GM18519 (cell line): Measurements from ENCODE around the gene SCGB1C2.
"Not testable (repeated sequence)": the region's sequence is repeated elsewhere in the genome, so short reads cannot be mapped to it uniquely, and the experiment has no call there.

Source experiments
- ATAC-seq: cut with Tn5 transposase; IDR thresholded peaks from one replicate; pipeline ENCODE4 v1.9.1; 2021; ENCODE audit warnings: mild to moderate bottlenecking, moderate library complexity; ENCODE audit not compliant: unreplicated experiment, low FRiP score

Gene SCGB1C2

DNA sequence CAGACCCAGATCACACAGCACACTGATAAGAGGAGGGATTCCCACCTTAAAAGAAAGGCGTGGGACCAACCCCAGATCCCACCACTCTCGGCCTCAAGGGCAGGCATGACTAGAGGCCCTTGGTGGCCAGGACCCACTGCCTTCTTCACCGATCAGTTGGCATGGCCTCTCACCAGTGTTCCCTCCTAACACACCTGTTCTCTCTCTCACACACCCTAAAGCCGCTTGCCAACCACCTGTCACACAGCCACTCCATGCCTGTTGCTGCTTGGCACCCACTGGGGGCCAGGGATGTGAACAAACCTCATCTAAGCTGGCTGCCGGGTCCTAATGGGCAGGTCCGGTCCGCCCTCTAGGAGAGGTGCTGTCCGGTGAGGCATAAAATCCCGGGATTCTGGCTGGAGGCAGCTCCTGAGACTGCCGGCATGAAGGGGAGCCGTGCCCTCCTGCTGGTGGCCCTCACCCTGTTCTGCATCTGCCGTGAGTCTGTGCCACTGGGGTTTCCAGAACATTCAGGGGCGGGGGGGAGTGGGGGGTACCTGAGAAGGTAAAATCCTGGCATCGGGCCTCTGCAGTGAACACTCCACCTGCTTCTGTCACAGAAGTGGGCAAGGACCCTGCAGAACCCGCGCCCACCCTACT, at the start of gene SCGB1C2:
Gene SCGB1C2 (plus strand): TSS at position 404 of the 642 bp plus-strand sequence. CDS start 22 bp downstream, at position 426.
- not testable (repeated sequence) for ATAC-seq

DNA sequence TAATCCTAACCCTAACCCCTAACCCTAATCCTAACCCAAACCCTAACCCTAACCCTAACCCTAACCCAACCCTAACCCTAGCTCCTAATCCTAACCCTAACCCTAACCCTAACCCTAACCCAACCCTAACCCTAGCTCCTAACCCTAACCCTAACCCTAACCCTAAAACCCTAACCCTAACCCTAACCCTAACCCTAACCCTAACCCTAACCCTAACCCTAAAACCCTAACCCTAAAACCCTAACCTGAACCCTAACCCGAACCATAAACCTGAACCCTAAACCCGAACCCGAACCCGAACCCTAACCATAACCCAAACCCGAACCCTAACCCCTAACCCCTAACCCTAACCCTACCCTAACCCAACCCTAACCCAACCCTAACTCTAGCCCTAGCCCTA, 24.3 kb upstream of the SCGB1C2 start:
- not testable (repeated sequence) for ATAC-seq

DNA sequence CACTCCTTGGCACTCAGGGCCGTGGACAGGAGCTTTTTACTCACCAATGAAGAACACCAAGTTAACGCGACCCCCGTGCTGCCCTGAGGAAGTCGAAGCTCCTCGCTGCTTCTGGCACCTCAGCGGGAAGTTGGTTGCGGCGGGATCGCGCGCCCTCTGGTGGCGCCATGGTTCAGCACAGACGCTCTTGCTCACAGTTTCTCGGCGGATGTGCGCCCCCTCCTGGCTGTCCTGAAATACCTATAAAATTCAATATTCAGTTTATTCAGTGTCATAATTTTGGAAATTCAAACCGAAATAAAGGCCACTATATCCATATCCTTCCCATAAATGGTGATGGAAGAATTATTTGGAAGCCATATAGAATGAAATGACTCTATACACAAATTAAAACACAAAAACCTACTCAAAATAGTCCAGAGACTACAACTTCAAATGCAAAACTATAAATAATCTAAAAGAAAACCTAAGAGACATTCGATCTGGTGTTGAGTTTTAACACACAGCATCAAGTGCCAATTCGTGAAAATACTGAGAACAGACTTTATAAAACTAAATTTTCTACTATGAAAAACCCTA, 18.9 kb upstream of the SCGB1C2 start:
- ATAC-seq = not testable (repeated sequence)

DNA sequence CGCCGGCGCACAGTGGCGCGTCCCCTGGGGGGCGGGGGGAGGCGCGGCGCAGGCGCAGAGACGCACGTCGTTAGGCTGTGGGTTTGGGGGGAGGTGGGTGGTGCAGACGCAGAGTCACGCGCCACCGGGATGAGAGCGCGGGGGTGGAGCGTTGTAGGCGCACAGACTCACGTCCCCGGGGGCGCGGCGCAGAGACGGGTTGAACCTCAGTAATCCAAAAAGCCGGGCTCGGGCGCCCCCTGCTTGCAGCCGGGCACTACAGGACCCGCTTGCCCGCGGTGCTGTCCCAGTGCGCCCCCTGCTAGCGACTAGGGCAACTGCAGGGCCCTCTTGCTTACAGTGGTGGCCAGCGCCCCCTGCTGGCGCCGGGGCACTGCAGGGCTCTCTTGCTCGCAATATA, 3.4 kb upstream of the SCGB1C2 start:
- ATAC-seq = not testable (repeated sequence)

DNA sequence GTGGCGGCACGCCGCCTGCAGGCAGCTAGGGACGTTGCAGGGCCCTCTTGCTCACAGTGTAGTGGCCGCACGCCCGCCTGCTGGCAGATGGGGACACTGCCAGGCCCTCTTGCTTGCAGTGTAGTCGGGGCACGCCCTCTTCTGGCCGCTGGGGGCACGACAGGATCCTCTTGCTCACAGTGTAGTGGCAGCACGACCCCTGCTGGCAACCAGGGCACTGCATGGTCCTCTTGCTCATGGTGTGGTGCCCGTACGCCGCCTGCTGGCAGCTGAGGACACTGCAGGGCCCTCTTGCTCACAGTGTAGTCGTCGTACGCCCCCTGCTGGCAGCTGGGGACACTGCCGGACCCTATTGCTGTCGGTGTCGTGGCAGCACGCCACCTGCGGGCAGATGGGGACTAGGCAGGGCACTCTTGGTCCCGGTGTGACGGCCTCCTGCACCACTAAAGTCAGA, 3.0 kb upstream of the SCGB1C2 start:
- ATAC-seq = peak; percentile 68

DNA sequence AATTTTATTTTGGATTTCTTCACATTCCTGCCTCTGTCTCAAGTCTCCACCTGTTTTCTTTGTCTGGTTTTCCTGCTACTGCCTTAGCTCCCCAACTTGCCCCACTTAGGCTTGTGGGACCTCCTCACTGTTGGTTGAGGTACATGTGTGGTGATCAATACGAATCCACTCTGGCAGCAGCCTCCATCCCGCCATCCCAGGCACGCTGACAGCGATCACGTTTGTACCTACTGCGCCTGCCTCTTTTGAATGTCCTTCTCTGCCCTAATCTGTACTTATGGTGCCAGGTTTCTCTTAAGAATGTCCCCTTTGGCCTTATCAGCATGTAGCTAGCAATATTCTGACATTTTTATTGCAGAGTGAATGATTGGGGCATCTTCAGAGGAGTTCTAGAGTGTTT, 2.3 kb upstream of the SCGB1C2 start:
- ATAC-seq = not testable (repeated sequence)

DNA sequence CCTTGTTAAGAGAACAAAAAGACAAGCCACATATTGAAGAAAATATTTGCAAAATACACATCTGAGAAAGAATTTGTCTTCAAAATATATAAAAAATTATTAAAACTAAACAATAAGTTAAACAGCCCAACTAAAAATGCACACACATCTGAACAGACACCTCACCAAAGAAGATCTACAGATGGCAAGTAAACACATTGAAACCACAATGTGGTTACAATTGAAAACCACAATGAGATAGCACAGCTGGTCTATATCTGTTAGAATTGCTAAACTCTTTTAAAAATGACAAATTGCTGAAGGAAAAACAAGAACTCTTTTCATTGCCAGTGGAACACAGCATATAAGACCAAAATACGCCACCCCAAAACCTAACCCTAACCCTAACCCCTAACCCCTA, 1.5 kb upstream of the SCGB1C2 start:
- not testable (repeated sequence) for ATAC-seq

DNA sequence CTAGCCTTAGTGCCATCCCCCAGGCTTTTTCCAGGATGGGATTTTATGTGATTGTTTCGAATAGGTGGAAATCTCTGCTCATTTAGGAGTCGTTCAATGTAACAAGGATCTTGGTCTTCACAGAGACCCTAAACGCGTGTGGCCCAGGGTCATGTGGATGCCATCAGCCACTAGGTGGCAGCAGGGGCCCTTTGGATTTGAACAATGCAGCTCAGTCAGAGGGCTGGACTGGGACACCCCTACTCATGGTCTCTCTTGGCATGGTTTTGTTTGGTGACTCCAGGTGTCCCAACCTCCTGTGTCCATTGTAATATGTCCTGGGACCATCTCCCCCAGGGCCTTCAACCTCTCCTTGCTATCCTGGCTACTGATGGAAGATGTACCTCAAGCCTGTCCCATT, 838 bp upstream of the SCGB1C2 start:
- not testable (repeated sequence) for ATAC-seq

DNA sequence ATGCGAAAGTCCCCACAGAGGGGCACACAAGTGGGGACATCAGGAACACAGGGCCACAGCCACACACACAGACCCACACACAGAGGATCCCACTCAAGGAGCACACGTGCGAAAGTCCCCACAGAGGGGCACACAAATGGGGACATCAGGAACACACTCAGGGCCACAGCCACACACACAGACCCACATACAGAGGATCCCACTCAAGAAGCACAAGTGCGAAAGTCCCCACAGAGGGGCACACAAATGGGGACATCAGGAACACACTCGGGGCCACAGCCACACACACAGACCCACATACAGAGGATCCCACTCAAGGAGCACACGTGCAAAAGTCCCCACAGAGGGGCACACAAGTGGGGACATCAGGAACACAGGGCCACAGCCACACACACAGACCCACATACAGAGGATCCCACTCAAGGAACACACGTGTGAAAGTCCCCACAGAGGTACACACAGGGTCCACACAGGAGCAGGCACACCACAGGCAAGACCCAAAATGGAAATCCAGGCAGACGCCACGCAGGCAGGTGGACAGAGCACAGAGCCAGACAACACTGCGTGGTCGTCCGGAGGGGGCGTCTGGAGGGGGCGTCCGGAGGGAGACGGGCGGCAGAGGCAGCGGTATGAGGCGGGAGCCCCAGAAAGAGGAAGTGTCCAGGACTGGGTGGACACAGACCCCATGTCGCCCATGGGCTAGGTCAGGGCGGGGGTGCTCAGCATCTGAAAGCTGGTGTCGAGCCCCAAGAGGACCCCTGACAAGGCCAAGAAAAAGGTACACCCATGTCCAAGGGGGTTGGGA, 2.2 kb downstream of the SCGB1C2 start:
- ATAC-seq = not testable (repeated sequence)

DNA sequence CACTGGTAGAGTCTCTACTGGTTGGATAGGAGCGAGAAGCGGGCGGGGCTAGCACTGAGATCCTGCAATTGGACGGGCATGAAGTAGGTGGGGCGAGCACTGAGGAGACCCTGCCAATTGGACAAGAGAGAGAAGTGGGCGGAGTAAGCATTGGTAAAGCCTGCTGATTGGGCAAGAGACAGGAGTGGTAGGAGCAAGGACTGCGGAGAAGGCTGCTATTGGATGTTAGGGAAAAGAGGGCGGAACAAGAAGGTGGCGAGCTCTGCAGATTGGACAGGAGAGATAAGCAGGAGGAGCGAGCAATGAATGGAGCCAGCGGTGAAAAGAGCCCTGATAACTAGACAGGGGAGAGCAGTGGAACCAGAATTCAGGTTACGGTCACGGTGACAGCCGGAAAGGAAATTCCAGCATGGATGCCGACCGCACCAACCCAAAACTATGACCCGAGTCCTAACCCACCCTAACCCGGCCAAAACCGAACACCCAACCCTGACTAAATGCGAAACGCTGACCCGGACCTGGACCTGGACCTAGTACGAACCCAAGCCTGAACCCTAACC, 4.8 kb downstream of the SCGB1C2 start:
- no peak for ATAC-seq

DNA sequence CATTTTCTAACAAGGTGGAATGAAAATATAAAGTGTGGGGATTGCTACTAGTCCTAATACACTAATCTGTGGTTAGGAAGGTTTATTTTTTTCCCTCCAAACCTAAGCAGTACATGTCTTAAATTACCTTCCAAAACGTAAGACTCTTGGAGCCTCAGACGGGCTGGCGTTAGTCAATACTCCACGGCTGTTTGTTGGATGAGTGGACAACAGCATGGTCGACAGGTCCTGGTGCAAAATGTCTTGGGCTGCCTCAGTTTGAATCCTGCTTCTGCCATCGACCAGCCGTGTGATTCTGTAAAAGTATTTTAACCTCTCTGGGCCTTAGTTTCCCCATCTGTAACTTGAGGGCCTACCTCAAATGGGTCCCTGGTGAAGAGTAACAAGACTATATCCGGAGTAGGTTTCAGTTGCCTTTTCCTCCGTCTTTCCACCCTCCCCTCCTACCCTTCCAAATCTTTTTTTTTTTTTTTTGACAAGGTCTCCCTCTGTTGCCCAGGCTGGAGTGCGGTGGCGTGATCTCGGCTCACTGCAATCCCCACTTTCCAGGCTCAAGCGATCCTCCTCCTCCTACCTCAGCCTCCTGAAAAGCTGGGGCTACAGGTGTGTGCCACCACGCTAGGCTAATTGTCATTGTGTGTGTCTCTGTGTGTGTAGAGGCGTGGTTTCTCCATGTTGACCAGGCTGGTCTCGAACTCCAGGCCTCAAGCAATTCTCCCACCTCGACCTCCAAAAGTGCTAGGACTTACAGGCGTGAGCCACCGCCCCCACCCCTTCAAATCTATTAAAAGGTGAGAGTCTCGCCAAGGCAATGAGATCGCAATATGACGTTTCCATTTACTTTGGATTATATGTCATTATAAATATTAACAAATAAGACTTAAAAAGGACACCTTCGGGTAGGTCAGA, 5.8 kb downstream of the SCGB1C2 start:
- no peak for ATAC-seq

DNA sequence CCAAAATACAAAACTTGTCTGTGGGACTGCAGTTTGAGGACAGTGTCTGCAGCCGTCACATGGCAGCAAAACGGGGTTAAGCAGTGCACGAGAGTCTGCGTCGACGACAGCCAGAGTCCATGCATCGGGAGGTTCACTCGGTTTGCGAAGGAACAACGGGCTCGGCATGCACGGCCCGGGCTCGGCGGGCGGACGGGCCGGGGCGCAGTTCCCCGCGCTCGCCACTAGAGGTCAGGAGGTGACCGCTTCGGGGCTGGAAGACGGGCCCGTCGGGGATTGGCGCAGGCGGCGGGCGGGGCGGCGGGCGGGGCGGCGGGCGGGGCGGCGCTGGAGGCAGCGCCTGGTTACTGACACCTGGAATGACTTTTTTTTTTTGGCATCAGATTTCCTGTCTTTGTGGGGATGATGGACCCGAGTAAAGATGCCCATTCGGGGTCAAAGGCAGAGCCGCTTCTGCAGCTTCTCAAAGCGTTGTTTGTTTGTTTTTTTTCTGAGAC, 6.5 kb downstream of the SCGB1C2 start:
- no peak for ATAC-seq

DNA sequence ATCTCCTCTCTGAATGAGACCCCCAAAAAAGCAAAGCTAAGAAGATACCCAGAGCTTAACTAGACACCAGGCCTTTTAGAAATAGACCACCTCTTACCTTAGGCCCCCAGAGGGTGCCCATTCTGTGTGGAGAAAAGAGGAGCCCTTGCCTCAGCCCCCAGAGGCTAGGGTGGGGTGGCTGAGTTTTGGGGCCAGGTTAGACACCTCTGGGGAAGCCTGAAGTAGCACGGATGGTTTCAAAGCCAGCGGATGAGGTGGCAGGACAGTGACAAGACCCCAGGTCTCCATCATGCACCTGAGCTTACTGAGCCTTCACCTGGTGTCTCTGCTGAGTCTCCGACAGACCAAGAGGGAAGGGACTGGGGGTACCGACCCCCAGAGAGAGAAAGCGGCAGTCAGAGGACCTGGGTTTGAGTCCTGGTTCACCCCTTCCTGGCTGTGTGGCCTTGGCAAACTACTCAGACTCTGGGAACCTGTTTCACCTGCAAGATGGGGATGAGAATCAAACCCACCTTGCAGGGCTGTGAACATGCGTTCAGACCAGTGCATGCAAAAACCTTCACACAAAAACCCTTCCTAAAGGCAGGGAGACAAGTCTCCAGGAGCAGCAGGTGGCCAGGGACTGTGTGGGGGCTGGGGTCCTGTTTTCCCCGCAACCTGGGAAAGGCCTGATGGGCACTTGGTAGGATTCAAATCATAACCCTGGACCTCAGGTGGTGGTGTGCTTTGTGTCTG, 7.7 kb downstream of the SCGB1C2 start:
- no peak for ATAC-seq

DNA sequence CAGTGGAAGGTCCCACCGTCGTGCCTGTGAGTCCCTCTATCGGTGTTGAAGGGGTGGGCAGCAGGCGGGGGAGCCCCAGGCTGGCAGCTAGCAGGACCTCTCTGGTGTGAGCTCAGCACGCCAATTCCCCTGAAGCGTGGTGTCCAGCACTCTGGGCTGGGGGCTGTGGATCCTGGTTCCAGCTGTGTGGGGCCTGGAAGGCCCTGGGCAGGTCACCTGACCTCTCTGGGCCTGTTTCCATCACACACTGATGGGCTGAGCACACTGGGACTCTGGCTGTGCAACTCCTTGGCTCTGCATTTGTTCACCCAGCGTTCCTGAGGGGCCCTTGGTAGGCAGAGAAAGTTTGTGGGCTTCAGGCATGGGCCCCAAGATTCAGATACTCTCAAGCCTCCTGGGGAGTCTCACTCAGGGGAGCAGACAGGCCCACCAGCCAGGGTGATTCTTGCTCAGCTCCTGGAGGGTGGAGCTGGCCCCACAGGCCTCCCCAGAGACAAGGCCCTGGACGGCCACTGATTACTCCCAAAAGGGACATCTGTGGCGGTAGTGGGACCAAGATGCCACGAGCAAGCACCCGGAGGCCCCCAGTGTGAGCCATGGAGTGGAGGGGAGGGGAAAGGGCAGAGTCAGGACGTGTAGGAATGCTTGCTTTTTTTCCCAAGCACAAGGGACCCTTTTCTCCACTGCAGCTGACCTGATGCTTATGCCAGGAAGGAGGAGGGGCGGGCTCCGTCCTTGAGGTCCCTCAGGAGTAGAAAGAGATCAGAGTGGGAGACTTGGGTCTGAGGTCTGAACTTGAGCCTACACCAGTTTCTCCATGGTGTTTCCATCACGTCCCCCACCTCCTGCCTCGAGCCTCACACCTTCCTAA, 8.5 kb downstream of the SCGB1C2 start:
- no peak for ATAC-seq

DNA sequence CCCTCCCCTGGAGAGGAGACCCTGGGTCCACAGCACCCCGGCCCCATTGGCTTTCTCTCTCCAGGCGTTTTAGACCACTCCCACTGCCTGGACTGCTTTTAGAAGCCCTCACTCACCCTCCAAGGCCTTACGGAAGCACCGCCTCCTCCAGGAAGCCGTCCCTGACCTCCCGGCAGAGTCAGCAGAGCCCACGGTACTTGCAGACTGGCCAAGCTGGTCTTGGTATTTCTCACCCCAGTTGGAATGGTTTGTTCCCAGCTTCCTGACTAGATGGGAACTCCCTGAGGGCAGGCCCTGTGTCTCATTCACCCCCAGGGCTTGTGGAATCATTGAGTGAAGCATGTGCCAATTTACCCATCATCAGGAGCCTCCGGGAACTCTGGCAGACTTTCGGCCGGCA, 9.2 kb downstream of the SCGB1C2 start:
- ATAC-seq = no peak

DNA sequence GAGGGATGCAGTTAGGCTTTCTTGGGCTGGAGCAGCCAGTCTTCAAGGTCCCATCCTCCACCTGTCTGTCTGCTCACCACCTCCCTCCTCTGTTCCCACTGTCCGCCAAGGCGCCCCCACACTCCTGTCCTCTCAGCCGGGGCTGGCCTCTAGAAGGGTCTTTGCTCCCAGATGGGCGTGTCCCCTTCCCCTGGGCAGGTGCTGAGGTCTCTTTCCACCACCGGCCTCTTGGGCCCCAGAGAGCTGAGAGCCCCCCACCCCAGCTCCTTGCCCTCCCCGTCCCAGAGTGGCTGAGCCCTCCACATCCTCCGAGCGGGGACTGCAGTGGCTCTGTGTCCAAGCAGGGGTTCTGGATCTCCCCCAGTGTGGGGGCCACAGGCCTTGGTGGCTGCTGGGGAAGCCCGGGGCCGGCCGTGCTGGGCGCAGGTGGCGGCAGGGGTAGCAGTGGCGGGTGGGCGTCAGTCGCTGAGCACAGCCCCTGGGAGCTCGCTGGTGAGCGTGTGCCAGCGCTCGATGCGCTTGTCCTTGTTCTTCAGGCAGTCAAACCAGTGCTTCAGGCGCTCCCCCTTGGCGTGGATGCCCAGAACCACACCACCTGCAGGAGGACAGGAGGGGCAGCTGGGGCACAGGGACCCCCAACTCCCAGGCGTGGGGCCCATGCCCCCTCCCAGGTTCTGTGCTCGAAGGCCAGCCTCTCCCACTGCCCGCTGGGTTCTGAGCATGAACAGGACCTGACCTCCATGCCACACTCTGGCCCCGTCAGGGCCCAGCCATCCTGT, 9.8 kb downstream of the SCGB1C2 start:
- no peak for ATAC-seq
